NT2/D1 (cell line): ENCODE results near the gene NOP53.
"Not testable (repeated sequence)": the region's sequence is repeated elsewhere in the genome, so short reads cannot be mapped to it uniquely, and the experiment has no call there.

Experiments used
- DNase-seq: peaks from one replicate; pipeline ENCODE4 v3.0.0-alpha.2; 2011; ENCODE audit warnings: low read depth, low spot score
- H3K27me3 ChIP-seq: 2 replicates; pipeline ENCODE4 v1.6.0; 2011; ENCODE audit warnings: mild to moderate bottlenecking; ENCODE audit not compliant: insufficient read length, insufficient read depth
- H3K36me3 ChIP-seq: 2 replicates; pipeline ENCODE4 v1.6.1; 2011; ENCODE audit warnings: mild to moderate bottlenecking, low read length, mixed read lengths; ENCODE audit not compliant: insufficient read depth, insufficient read length
- H3K4me1 ChIP-seq: 2 replicates; pipeline ENCODE4 v1.5.1; 2011; ENCODE audit not compliant: insufficient read depth, insufficient read length
- H3K4me3 ChIP-seq: 2 replicates; pipeline ENCODE4 v1.5.1; 2011; ENCODE audit warnings: low read depth; ENCODE audit not compliant: insufficient read length
- H3K9ac ChIP-seq: 2 replicates; pipeline ENCODE4 v1.6.0; 2011; ENCODE audit warnings: low read depth; ENCODE audit not compliant: insufficient read length
- H3K9me3 ChIP-seq: 2 replicates; pipeline ENCODE4 v1.5.1; 2011; ENCODE audit warnings: mild to moderate bottlenecking, low read length; ENCODE audit not compliant: insufficient read depth
- SUZ12 ChIP-seq: IDR thresholded peaks from 2 replicates; pipeline ENCODE4 v1.6.1; 2011; ENCODE audit not compliant: insufficient read length, insufficient read depth; ENCODE audit errors: extremely low read depth
- YY1 ChIP-seq: IDR thresholded peaks from 2 replicates; pipeline ENCODE4 v1.6.1; 2011; ENCODE audit not compliant: insufficient read length, insufficient read depth
- ZNF274 ChIP-seq: IDR thresholded peaks from 2 replicates; pipeline ENCODE4 v1.6.1; 2011; ENCODE audit warnings: mild to moderate bottlenecking, low read depth, low read length

Gene NOP53

GRCh38 chr19:47720669-47721422 is 24.5 kb upstream of the NOP53 start:
- peaks cover 9% of the 10 kb centered on the region for H3K4me1 ChIP-seq
- H3K27me3 ChIP-seq = no peaks in the 10 kb centered on the region

DNA sequence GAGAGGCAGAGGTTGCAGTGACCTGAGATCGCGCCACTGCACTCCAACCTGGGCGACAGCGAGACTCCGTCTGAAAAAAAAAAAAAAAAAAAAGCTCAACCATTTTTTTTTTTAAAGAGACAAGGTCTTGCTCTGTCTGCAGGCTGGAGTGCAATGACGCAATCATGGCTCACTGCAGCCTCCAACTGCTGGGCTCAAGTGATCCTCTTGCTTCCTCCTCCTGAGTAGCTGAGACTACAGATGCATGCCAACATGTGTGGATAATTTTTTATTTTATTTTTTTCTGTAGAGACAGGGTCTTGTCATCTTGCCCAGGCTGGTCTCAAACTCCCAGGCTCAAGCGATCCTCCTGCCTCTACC is 21.8 kb upstream of the NOP53 start:
- Histone ChIP-seq H3K9ac (no peak overlapping the region), H3K4me3 (no peak overlapping the region), H3K36me3 (peaks cover 47% of the 10 kb centered on the region), H3K9me3 (no peaks in the 10 kb centered on the region), H3K4me1 (peaks cover 10% of the 10 kb centered on the region), H3K27me3 (no peaks in the 10 kb centered on the region)
- TF ChIP-seq ZNF274 = no peak
- no peak for TF ChIP-seq SUZ12
- TF ChIP-seq YY1 = no peak
- DNase-seq = no peak

More at GRCh38 chr19:47720669-47721422, 24.5 kb upstream of the NOP53 start:
- H3K4me3 ChIP-seq = no peak overlapping the region
- H3K9ac ChIP-seq = no peak overlapping the region
- DNase-seq = no peak
- TF ChIP-seq YY1 = no peak
- no peak for TF ChIP-seq ZNF274
- TF ChIP-seq SUZ12 = no peak
- H3K36me3 ChIP-seq = peaks cover 44% of the 10 kb centered on the region
- no peaks in the 10 kb centered on the region for H3K9me3 ChIP-seq

DNA sequence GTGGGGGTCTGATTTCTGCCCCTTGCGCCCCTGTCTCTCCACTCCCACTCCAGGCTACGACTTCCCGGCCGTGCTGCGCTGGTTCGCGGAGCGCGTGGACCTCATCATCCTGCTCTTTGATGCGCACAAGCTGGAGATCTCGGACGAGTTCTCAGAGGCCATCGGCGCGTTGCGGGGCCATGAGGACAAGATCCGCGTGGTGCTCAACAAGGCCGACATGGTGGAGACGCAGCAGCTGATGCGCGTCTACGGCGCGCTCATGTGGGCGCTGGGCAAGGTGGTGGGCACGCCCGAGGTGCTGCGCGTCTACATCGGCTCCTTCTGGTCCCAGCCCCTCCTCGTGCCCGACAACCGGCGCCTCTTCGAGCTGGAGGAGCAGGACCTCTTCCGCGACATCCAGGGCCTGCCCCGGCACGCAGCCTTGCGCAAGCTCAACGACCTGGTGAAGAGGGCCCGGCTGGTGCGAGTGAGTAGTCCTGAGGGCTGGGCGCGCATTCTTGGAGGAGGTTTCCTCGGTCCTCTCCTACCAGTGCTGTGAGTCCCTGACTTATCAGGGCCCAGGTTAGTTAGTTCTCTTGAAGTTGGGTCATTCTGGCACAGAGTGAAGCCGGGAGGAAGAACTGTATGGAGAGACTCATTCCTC is 19.5 kb upstream of the NOP53 start:
- no peak for TF ChIP-seq ZNF274
- H3K27me3 ChIP-seq = no peaks in the 10 kb centered on the region
- no peak overlapping the region for H3K4me3 ChIP-seq
- no peak for DNase-seq
- H3K36me3 ChIP-seq = peaks cover 48% of the 10 kb centered on the region
- peaks cover 10% of the 10 kb centered on the region for H3K4me1 ChIP-seq
- H3K9ac ChIP-seq = no peak overlapping the region
- H3K9me3 ChIP-seq = no peaks in the 10 kb centered on the region

DNA sequence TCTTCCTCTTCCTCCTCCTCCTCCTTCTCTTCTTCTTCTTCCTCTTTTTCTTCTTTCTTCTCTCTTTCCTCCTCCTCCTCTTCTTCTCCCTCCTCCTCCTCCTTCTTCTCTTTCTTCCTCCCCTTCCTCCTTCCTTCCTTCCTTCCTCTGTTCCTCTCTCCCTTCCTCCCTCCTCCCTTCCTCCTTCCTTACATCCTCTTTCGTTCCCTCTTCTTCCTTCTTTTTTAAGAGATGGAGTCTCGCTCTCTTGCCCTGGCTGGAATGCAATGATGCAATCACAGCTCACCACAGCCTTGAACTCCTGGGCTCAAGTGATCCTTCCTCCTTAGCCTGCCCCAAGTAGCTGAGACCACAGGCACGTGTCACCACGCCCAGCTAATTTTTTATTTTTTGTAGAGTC is 18.9 kb upstream of the NOP53 start:
- H3K4me1 ChIP-seq = peaks cover 10% of the 10 kb centered on the region
- H3K4me3 ChIP-seq = no peak overlapping the region
- H3K9ac ChIP-seq = no peak overlapping the region
- H3K9me3 ChIP-seq = no peaks in the 10 kb centered on the region
- H3K27me3 ChIP-seq = no peaks in the 10 kb centered on the region
- peaks cover 47% of the 10 kb centered on the region for H3K36me3 ChIP-seq
- no peak for TF ChIP-seq ZNF274
- no peak for TF ChIP-seq SUZ12
- TF ChIP-seq YY1 = no peak
- DNase-seq = no peak

- H3K9ac ChIP-seq, H3K9me3 ChIP-seq: not testable (repeated sequence)
- H3K36me3 ChIP-seq = peaks cover 47% of the 10 kb centered on the region
Measured at GRCh38 chr19:47728295-47728694, 17.1 kb upstream of the NOP53 start.

DNA sequence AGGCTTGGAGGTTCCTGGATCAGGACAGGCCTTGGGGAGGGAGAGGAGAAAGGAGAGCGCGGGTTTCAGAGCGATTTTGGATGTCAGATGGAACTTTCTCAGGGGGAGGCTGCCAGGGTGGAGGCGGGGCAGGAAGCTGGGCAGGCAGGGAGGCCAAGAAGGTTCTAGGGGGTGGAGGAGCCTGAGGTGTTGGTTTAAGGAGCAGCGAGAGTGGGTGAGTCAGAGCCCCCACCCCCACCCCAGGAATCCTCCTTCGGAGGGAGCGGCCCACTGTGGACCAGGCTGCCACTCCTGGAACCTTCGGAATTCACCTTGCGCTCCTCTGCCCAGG is 15.9 kb upstream of the NOP53 start:
- Histone ChIP-seq H3K9ac (peak overlapping the region; percentile 72), H3K36me3 (peaks cover 45% of the 10 kb centered on the region), H3K4me1 (peaks cover 6% of the 10 kb centered on the region), H3K9me3 (no peaks in the 10 kb centered on the region), H3K4me3 (peak overlapping the region; percentile 24), H3K27me3 (no peaks in the 10 kb centered on the region)
- TF ChIP-seq ZNF274 = no peak
- no peak for TF ChIP-seq SUZ12
- DNase-seq = no peak

More at GRCh38 chr19:47728295-47728694, 17.1 kb upstream of the NOP53 start:
- H3K4me1 ChIP-seq, H3K4me3 ChIP-seq, DNase-seq, H3K27me3 ChIP-seq: not testable (repeated sequence)

GRCh38 chr19:47729799-47730520 is 15.4 kb upstream of the NOP53 start:
- Histone ChIP-seq H3K9me3 (no peaks in the 10 kb centered on the region), H3K9ac (peak overlapping the region; percentile 72), H3K36me3 (peaks cover 41% of the 10 kb centered on the region), H3K27me3 (no peaks in the 10 kb centered on the region), H3K4me1 (peaks cover 4% of the 10 kb centered on the region), H3K4me3 (peak overlapping the region; percentile 24)
- DNase-seq = peak; percentile 66
- no peak for TF ChIP-seq YY1
- TF ChIP-seq SUZ12 = no peak
- no peak for TF ChIP-seq ZNF274

DNA sequence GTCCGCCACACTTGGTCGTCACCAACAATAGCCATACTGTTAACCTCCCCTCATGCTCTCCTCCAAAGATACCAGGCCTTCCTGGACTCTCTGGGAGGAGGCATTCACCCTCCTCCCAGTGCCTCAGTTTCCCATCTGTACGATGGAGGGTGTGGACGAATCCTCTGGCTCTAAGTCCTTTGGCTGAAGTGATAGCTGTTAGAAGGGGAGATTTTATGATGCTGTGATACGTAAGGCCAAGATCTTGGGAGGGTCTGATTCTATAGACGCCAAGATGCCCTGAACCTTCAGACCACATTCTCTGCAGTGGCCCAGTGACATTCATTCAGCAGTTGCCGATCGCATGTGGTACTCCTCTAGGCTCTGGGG is 14.8 kb upstream of the NOP53 start:
- no peaks in the 10 kb centered on the region for H3K27me3 ChIP-seq
- no peak for DNase-seq
- peaks cover 36% of the 10 kb centered on the region for H3K36me3 ChIP-seq
- H3K4me1 ChIP-seq = peaks cover 4% of the 10 kb centered on the region
- H3K4me3 ChIP-seq = no peak overlapping the region
- H3K9ac ChIP-seq = no peak overlapping the region
- H3K9me3 ChIP-seq = no peaks in the 10 kb centered on the region
- TF ChIP-seq ZNF274 (no peak), SUZ12 (no peak)
